Liver (tissue), 9 donors: ENCODE data around the gene DCD. TPM values are rescaled to one million over a fixed set of nuclear protein-coding genes. Genes with fewer than 3 reads are reported as not detected.
A peak's percentile ranks its signal among the peaks of the same experiment; 100 is the strongest.

Experiments
- DNase-seq: peaks from one replicate; pipeline ENCODE4 v3.0.0-alpha.2; 2017; ENCODE audit warnings: low spot score
- H3K27ac ChIP-seq, 2 donors: one replicate each; pipeline ENCODE4 v1.7.0; 2013; ENCODE audit warnings: inconsistent platforms in 2 of 2, low read length in 2 of 2, control low read depth in 1 of 2, low read depth in 1 of 2, mild to moderate bottlenecking in 1 of 2
- H3K27me3 ChIP-seq, 4 donors: one replicate each; pipeline versions ENCODE4 v1.6.1 to v1.7.0; 2013; ENCODE audit warnings: low read length in 3 of 4, inconsistent platforms in 1 of 4, mild to moderate bottlenecking in 1 of 4, moderate library complexity in 1 of 4; ENCODE audit not compliant: control insufficient read depth in 4 of 4, insufficient read depth in 4 of 4
- H3K36me3 ChIP-seq, 4 donors: one replicate each; pipeline versions ENCODE4 v1.6.1 to v1.7.0; 2013; ENCODE audit warnings: low read length in 3 of 4, mild to moderate bottlenecking in 3 of 4, low read depth in 1 of 4, moderate library complexity in 1 of 4; ENCODE audit not compliant: control insufficient read depth in 4 of 4, insufficient read depth in 3 of 4
- H3K4me1 ChIP-seq, 4 donors: one replicate each; pipeline versions ENCODE4 v1.6.1 to v1.7.0; 2013; ENCODE audit warnings: low read length in 3 of 4, mild to moderate bottlenecking in 3 of 4, moderate library complexity in 1 of 4; ENCODE audit not compliant: control insufficient read depth in 4 of 4, insufficient read depth in 4 of 4
- H3K4me3 ChIP-seq, 3 donors: one replicate each; pipeline versions ENCODE4 v1.6.1 to v1.7.0; 2013; ENCODE audit warnings: low read length in 3 of 3, control low read depth in 1 of 3, low read depth in 1 of 3, mild to moderate bottlenecking in 1 of 3
- H3K9ac ChIP-seq, 2 donors: one replicate each; pipeline ENCODE4 v1.7.0; 2013; ENCODE audit warnings: low read length in 2 of 2, mild to moderate bottlenecking in 2 of 2, moderate library complexity in 2 of 2, control low read depth in 1 of 2, low read depth in 1 of 2
- H3K9me3 ChIP-seq, 4 donors: one replicate each; pipeline versions ENCODE4 v1.6.1 to v1.7.0; 2013; ENCODE audit warnings: low read length in 3 of 4; ENCODE audit not compliant: control insufficient read depth in 4 of 4
- ATF3 ChIP-seq: IDR thresholded peaks from 2 replicates; pipeline ENCODE4 v1.6.1; 2016; ENCODE audit warnings: antibody characterized with exemption
- CTCF ChIP-seq: fragments of 150-350 bp; IDR thresholded peaks from 2 replicates; pipeline ENCODE4 v1.5.1; 2017; ENCODE audit warnings: improper control_type of control experiment, low read depth, low read length; ENCODE audit not compliant: missing input control
- EGR1 ChIP-seq, 2 donors: IDR thresholded peaks; 2 replicates each; pipeline ENCODE4 v1.6.1; 2016 to 2018; ENCODE audit warnings: antibody characterized with exemption in 2 of 2, low read depth in 2 of 2
- FOXA1 ChIP-seq: IDR thresholded peaks from 2 replicates; pipeline ENCODE4 v1.6.1; 2016; ENCODE audit warnings: antibody characterized with exemption
- FOXA2 ChIP-seq: IDR thresholded peaks from 2 replicates; pipeline ENCODE4 v1.6.1; 2016; ENCODE audit warnings: antibody characterized with exemption
- HNF4A ChIP-seq, 2 donors: conservative IDR thresholded peaks; 2 replicates each; pipeline ENCODE4 v1.6.1; 2016; ENCODE audit warnings: antibody characterized with exemption in 2 of 2, mild to moderate bottlenecking in 2 of 2
- HNF4G ChIP-seq: IDR thresholded peaks from 2 replicates; pipeline ENCODE4 v1.6.1; 2016; ENCODE audit warnings: antibody characterized with exemption
- JUND ChIP-seq, 2 donors: IDR thresholded peaks; 2 replicates each; pipeline ENCODE4 v1.6.1; 2016; ENCODE audit warnings: antibody characterized with exemption in 2 of 2
- NR2F2 ChIP-seq: IDR thresholded peaks from 2 replicates; pipeline ENCODE4 v1.6.1; 2016; ENCODE audit warnings: antibody characterized with exemption
- RAD21 ChIP-seq, 2 donors: IDR thresholded peaks; 2 replicates each; pipeline ENCODE4 v1.6.1; 2016; ENCODE audit warnings: antibody characterized with exemption in 2 of 2, mild to moderate bottlenecking in 2 of 2
- REST ChIP-seq: IDR thresholded peaks from 2 replicates; pipeline ENCODE4 v1.6.1; 2016; ENCODE audit warnings: antibody characterized with exemption, mild to moderate bottlenecking
- RXRA ChIP-seq, 2 donors: IDR thresholded peaks; 2 replicates each; pipeline ENCODE4 v1.6.1; 2017 to 2018; ENCODE audit warnings: antibody characterized with exemption in 2 of 2, mild to moderate bottlenecking in 1 of 2
- SP1 ChIP-seq: IDR thresholded peaks from 2 replicates; pipeline ENCODE4 v1.6.1; 2018; ENCODE audit warnings: antibody characterized with exemption, mild to moderate bottlenecking
- TAF1 ChIP-seq: conservative IDR thresholded peaks from 2 replicates; pipeline ENCODE4 v1.6.1; 2016; ENCODE audit warnings: antibody characterized with exemption, mild to moderate bottlenecking
- YY1 ChIP-seq: IDR thresholded peaks from 2 replicates; pipeline ENCODE4 v1.6.1; 2016; ENCODE audit warnings: antibody characterized with exemption, mild to moderate bottlenecking
- ZBTB33 ChIP-seq: IDR thresholded peaks from 2 replicates; pipeline ENCODE4 v1.6.1; 2016; ENCODE audit warnings: antibody characterized with exemption
- WGBS: extraction: QIAGEN DNeasy Blood & Tissue Kit; methylation state at CpG from one replicate; pipeline ENCODE4 v1.1.7; 2013; 5-methylcytosine and 5-hydroxymethylcytosine counted together
- polyA plus RNA-seq, 2 donors: library from polyadenylated mRNA; stranded (reverse) in 1 of 2; unstranded in 1 of 2; fragments of 200-250 nt in 1 of 2; fragments of >200 nt in 1 of 2; fragmentation: Nextera tagmentation in 1 of 2; extraction: Ambion mirVana in 1 of 2; gene quantifications; one replicate each; pipeline versions ENCODE4 v1.2.1 to v1.2.3, GENCODE V29; 2013 to 2015
- total RNA-seq, 2 donors: library from RNA; depleted of rRNA; stranded (reverse); fragments of >200 nt; gene quantifications; one replicate each; pipeline ENCODE4 v1.2.3, GENCODE V29; 2014
- TF ChIP-seq, protein P1 (sequence below): IDR thresholded peaks from 2 replicates; pipeline ENCODE4 v1.6.1; 2016; ENCODE audit warnings: antibody characterized with exemption
- donor health status: healthy.
- donor health status: healthy.
- donor health status: healthy.
- donor health status: healthy.
- donor health status: healthy.

DCD gene
- total and polyA plus RNA-seq, 4 donors: not detected

DNA sequence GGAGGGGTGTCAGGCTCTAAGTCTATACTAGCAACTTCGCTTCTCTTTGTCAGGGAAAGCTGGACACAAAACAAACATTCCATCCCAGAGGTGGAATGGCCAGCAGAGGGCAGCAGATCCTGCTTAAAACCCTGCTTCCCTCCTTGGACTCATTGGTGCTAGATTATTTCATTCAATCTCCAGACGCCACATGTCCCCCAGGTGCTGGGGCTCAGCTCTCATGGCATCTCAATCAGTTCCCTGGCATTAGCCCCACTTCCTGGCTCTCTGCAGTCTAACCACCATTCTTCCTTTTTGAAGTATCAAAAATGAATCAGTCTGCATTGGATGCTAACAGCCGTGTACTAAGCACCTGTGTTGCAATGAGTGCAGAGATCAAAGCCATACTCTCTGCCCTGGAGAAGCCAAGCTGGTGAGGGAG lies 51.6 kb downstream of the DCD start:
- no peaks in the 10 kb centered on the region for H3K27me3 ChIP-seq
- H3K36me3 ChIP-seq: no peaks in the 10 kb centered on the region
- 11% methylated on average over 3 of the region's 3 CpGs for WGBS
- DNase-seq: no peak
- H3K4me1 ChIP-seq: peaks cover 0 to 9% (median 1%) of the 10 kb centered on the region in 4 donors
- no peak overlapping the region for H3K4me3 ChIP-seq
- H3K27ac ChIP-seq: no peak overlapping the region
- TF ChIP-seq NR2F2 (no peak), REST (peak; percentile 9), CTCF (peak; percentile 83), HNF4G (no peak), YY1 (peak; percentile 12), RAD21 (IDR thresholded peaks at IDR 0.05) (peak; percentile 75 to 82), ATF3 (no peak), JUND (IDR thresholded peaks at IDR 0.05) (peak in 1 of 2 donors; percentile 40), HNF4A (conservative IDR thresholded peaks at IDR 0.05) (peak; percentile 60 to 70), RXRA (IDR thresholded peaks at IDR 0.05) (peak in 1 of 2 donors; percentile 20), TAF1 (no peak), EGR1 (IDR thresholded peaks at IDR 0.05; ENCODE audit: low read depth in 2 of 2) (no peak), SP1 (peak; percentile 10)
- H3K9ac ChIP-seq: no peak overlapping the region
- no peaks in the 10 kb centered on the region for H3K9me3 ChIP-seq

- TF ChIP-seq EGR1 (IDR thresholded peaks at IDR 0.05; ENCODE audit: low read depth in 2 of 2) (no peak), HNF4G (no peak), NR2F2 (no peak), ZBTB33 (no peak), TAF1 (no peak), YY1 (no peak), RXRA (IDR thresholded peaks at IDR 0.05) (no peak), ATF3 (no peak), JUND (IDR thresholded peaks at IDR 0.05) (no peak), CTCF (no peak), FOXA2 (no peak), RAD21 (IDR thresholded peaks at IDR 0.05) (no peak), FOXA1 (no peak)
- TF ChIP-seq, protein P1, sequence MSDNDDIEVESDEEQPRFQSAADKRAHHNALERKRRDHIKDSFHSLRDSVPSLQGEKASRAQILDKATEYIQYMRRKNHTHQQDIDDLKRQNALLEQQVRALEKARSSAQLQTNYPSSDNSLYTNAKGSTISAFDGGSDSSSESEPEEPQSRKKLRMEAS: no peak
- Histone ChIP-seq H3K9me3 (no peaks in the 10 kb centered on the region), H3K9ac (no peak overlapping the region), H3K27me3 (no peaks in the 10 kb centered on the region), H3K4me1 (peaks cover 0 to 9% (median 1%) of the 10 kb centered on the region in 4 donors), H3K27ac (no peak overlapping the region), H3K36me3 (no peaks in the 10 kb centered on the region), H3K4me3 (no peak overlapping the region)
- WGBS: 86% methylated on average over 3 of the region's 3 CpGs
- no peak for DNase-seq
Observed at GRCh38 chr12:54595471-54595870, 52.7 kb downstream of the DCD start.
